ENCODE data around the gene BNC2.

GRCh38 chr9:16846986-16847385 is 23.5 kb downstream of the BNC2 start:
- TF ChIP-seq CTCF (conservative IDR thresholded peaks at IDR 0.05; ENCODE audit: low read length) (no peak), EZH2phosphoT487 (IDR thresholded peaks at IDR 0.05; ENCODE audit: borderline replicate concordance) (no peak)

Measured in Loucy (cell line).